CD14-positive monocyte (primary cell): ENCODE data around the gene STXBP5. TPM values are rescaled to one million over a fixed set of nuclear protein-coding genes. Genes with fewer than 3 reads are reported as not detected.

ENCODE experiments used
- DNase-seq, 3 donors: peaks; one replicate each; pipeline ENCODE4 v3.0.0-alpha.2; 2011 to 2022
- H2AFZ ChIP-seq: 2 replicates; pipeline ENCODE4 v1.6.0; 2012; ENCODE audit warnings: mild to moderate bottlenecking, low read depth, low read length, inconsistent platforms; ENCODE audit not compliant: insufficient read depth, poor library complexity, severe bottlenecking
- H3K27ac ChIP-seq, 2 donors: 1 replicate in 1 of 2; 2 replicates in 1 of 2; pipeline ENCODE4 v1.5.1; 2012 to 2013; ENCODE audit warnings: low read length in 2 of 2, control low read depth in 1 of 2, inconsistent platforms in 1 of 2, low read depth in 1 of 2, mild to moderate bottlenecking in 1 of 2
- H3K27me3 ChIP-seq, 2 donors: one replicate each; pipeline versions ENCODE4 v1.6.0 to v1.6.1; 2011 to 2013; ENCODE audit warnings: low read length in 2 of 2; ENCODE audit not compliant: control insufficient read depth in 2 of 2, insufficient read depth in 2 of 2
- H3K36me3 ChIP-seq, 2 donors: replicated peaks in 1 of 2; 1 replicate in 1 of 2; 2 replicates in 1 of 2; pipeline versions ENCODE4 v1.5.1 to v1.6.1; 2012 to 2013; ENCODE audit warnings: low read length in 2 of 2, control low read depth in 1 of 2, inconsistent platforms in 1 of 2, mild to moderate bottlenecking in 1 of 2; ENCODE audit not compliant: insufficient read depth in 2 of 2, control insufficient read depth in 1 of 2
- H3K4me1 ChIP-seq, 2 donors: 1 replicate in 1 of 2; 2 replicates in 1 of 2; pipeline versions ENCODE4 v1.5.1 to v1.6.1; 2012 to 2013; ENCODE audit warnings: low read length in 2 of 2, control low read depth in 1 of 2, inconsistent platforms in 1 of 2, mild to moderate bottlenecking in 1 of 2, moderate library complexity in 1 of 2; ENCODE audit not compliant: insufficient read depth in 2 of 2, control insufficient read depth in 1 of 2
- H3K4me2 ChIP-seq: replicated peaks from 2 replicates; pipeline ENCODE3; 2012; ENCODE audit warnings: low read length, moderate library complexity, mild to moderate bottlenecking; ENCODE audit not compliant: poor library complexity, severe bottlenecking; ENCODE audit errors: extremely low read depth
- H3K4me3 ChIP-seq, 3 experiments: fragments of 200-600 bp in 1 of 3; sonication (generic) in 1 of 3; replicated peaks in 1 of 3; 1 replicate in 2 of 3; 2 replicates in 1 of 3; pipeline ENCODE4 v1.5.1; 2011 to 2013; ENCODE audit warnings: low read length in 3 of 3, mild to moderate bottlenecking in 3 of 3, control low read depth in 2 of 3, low read depth in 2 of 3, inconsistent platforms in 1 of 3, moderate library complexity in 1 of 3
- H3K79me2 ChIP-seq: 2 replicates; pipeline ENCODE4 v1.6.0; 2012; ENCODE audit warnings: mild to moderate bottlenecking, control low read depth, inconsistent platforms, low read length, moderate library complexity; ENCODE audit not compliant: insufficient read depth
- H3K9ac ChIP-seq: 2 replicates; pipeline ENCODE4 v1.6.0; 2017; ENCODE audit warnings: low read length, mild to moderate bottlenecking; ENCODE audit not compliant: insufficient read depth, poor library complexity, severe bottlenecking
- H3K9me3 ChIP-seq, 2 donors: replicated peaks in 1 of 2; 1 replicate in 1 of 2; 2 replicates in 1 of 2; pipeline versions ENCODE4 v1.5.1 to v1.6.1; 2012 to 2013; ENCODE audit warnings: low read length in 2 of 2, control low read depth in 1 of 2; ENCODE audit not compliant: control insufficient read depth in 1 of 2, insufficient read depth in 1 of 2
- H4K20me1 ChIP-seq: 2 replicates; pipeline ENCODE4 v1.6.0; 2012; ENCODE audit warnings: mild to moderate bottlenecking, low read length, control low read depth, moderate library complexity; ENCODE audit not compliant: insufficient read depth
- H3K27ac Mint-ChIP-seq, 7 donors: one replicate each; pipeline ENCODE4 v1.8.0; 2020; ENCODE audit warnings: mild to moderate bottlenecking in 7 of 7, mixed read lengths in 7 of 7, moderate library complexity in 6 of 7, inconsistent platforms in 2 of 7
- H3K27me3 Mint-ChIP-seq, 3 donors: one replicate each; pipeline ENCODE4 v1.8.0; 2021 to 2022; ENCODE audit warnings: low read depth in 3 of 3, mild to moderate bottlenecking in 3 of 3, mixed read lengths in 3 of 3, moderate library complexity in 3 of 3, inconsistent platforms in 1 of 3
- H3K36me3 Mint-ChIP-seq, 2 donors: one replicate each; pipeline ENCODE4 v1.8.0; 2020; ENCODE audit warnings: mixed read lengths in 2 of 2, inconsistent platforms in 1 of 2, mild to moderate bottlenecking in 1 of 2
- H3K4me1 Mint-ChIP-seq: one replicate; pipeline ENCODE4 v1.8.0; 2020; ENCODE audit warnings: mild to moderate bottlenecking, mixed read lengths
- H3K4me3 Mint-ChIP-seq, 2 donors: one replicate each; pipeline ENCODE4 v1.8.0; 2020; ENCODE audit warnings: mild to moderate bottlenecking in 2 of 2, mixed read lengths in 2 of 2, moderate library complexity in 1 of 2
- H3K9me3 Mint-ChIP-seq, 7 donors: one replicate each; pipeline ENCODE4 v1.8.0; 2020 to 2022; ENCODE audit warnings: mixed read lengths in 7 of 7, mild to moderate bottlenecking in 6 of 7, moderate library complexity in 6 of 7, inconsistent platforms in 2 of 7
- WGBS: methylation state at CpG from one replicate; pipeline ENCODE4 v1.1.5; 2013; ENCODE audit warnings: missing lambda C conversion rate; ENCODE audit not compliant: insufficient coverage; 5-methylcytosine and 5-hydroxymethylcytosine counted together
- intact Hi-C, 2 donors: fragments of 100-400 bp; cut with micrococcal nuclease; formaldehyde crosslinking; loops; one replicate each; pipeline versions ENCODE4 v1.15.0 to v1.15.1; 2023
- polyA plus RNA-seq, 3 donors: library from polyadenylated mRNA; depleted of rRNA in 1 of 3; unstranded in 2 of 3; stranded (reverse) in 1 of 3; fragments of 300-500 nt in 2 of 3; fragments of >200 nt in 1 of 3; fragmentation: Illumina TruSeq in 2 of 3; gene quantifications; 1 replicate in 2 of 3; 2 replicates in 1 of 3; pipeline ENCODE4 v1.2.3, GENCODE V29; 2012 to 2021
- TF ChIP-seq, protein P1 (sequence below): fragments of 200-600 bp; IDR thresholded peaks from one replicate; pipeline ENCODE4 v1.8.0; 2022; ENCODE audit warnings: antibody characterized with exemption, mild to moderate bottlenecking

The STXBP5 gene
- polyA plus RNA-seq, 3 donors, result 1.5 to 8.8 (median 2.0) TPM

- Mint-ChIP-seq H3K27me3 (no peaks in the 10 kb centered on the region), H3K4me1 (peaks cover 2% of the 10 kb centered on the region), H3K36me3 (peaks cover 29 to 57% of the 10 kb centered on the region in 2 donors), H3K9me3 (peaks cover 22 to 37% (median 33%) of the 10 kb centered on the region in 7 donors), H3K27ac (no peak overlapping the region), H3K4me3 (no peak overlapping the region)
- H3K36me3 ChIP-seq, result peaks cover 10 to 50% of the 10 kb centered on the region in 2 donors
- TF ChIP-seq, protein P1, sequence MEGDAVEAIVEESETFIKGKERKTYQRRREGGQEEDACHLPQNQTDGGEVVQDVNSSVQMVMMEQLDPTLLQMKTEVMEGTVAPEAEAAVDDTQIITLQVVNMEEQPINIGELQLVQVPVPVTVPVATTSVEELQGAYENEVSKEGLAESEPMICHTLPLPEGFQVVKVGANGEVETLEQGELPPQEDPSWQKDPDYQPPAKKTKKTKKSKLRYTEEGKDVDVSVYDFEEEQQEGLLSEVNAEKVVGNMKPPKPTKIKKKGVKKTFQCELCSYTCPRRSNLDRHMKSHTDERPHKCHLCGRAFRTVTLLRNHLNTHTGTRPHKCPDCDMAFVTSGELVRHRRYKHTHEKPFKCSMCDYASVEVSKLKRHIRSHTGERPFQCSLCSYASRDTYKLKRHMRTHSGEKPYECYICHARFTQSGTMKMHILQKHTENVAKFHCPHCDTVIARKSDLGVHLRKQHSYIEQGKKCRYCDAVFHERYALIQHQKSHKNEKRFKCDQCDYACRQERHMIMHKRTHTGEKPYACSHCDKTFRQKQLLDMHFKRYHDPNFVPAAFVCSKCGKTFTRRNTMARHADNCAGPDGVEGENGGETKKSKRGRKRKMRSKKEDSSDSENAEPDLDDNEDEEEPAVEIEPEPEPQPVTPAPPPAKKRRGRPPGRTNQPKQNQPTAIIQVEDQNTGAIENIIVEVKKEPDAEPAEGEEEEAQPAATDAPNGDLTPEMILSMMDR, result no peak
- no peak overlapping the region for H3K4me2 ChIP-seq
- H4K20me1 ChIP-seq, result no peaks in the 10 kb centered on the region
- no CpG with 5 or more reads among the region's 2 CpGs for WGBS
- no peak for DNase-seq
- no peak overlapping the region for H2AFZ ChIP-seq
- H3K9ac ChIP-seq, result no peak overlapping the region
- no peaks in the 10 kb centered on the region for H3K79me2 ChIP-seq
- no peaks in the 10 kb centered on the region for H3K4me1 ChIP-seq
- H3K27me3 ChIP-seq, result no peaks in the 10 kb centered on the region
- H3K9me3 ChIP-seq, result peaks cover 12 to 41% of the 10 kb centered on the region in 2 donors
- no peak overlapping the region for H3K27ac ChIP-seq
- no peak overlapping the region for H3K4me3 ChIP-seq
- intact Hi-C loops, result no loop called here
Observed at GRCh38 chr6:147297124-147297523, 92.9 kb downstream of the STXBP5 start.

- H3K27ac Mint-ChIP-seq, result peak overlapping the region in 2 of 7 donors; percentile 27 to 30
- intact Hi-C loops, result no loop called here
Observed at GRCh38 chr6:147297663-147298316, 93.6 kb downstream of the STXBP5 start.

More at GRCh38 chr6:147297663-147298316, 93.6 kb downstream of the STXBP5 start:
- H3K9ac ChIP-seq, result no peak overlapping the region
- H3K36me3 Mint-ChIP-seq, result peaks cover 34 to 61% of the 10 kb centered on the region in 2 donors
- H3K36me3 ChIP-seq, result peaks cover 10 to 54% of the 10 kb centered on the region in 2 donors
- DNase-seq, result no peak
- H3K27me3 ChIP-seq, result no peaks in the 10 kb centered on the region
- no peak overlapping the region for H2AFZ ChIP-seq
- H3K9me3 Mint-ChIP-seq, result peaks cover 22 to 40% (median 35%) of the 10 kb centered on the region in 7 donors
- no peak overlapping the region for H3K4me3 ChIP-seq
- no peaks in the 10 kb centered on the region for H3K27me3 Mint-ChIP-seq
- TF ChIP-seq, protein P1, result no peak
- H3K4me3 Mint-ChIP-seq, result no peak overlapping the region
- no CpG with 5 or more reads among the region's 3 CpGs for WGBS
- no peaks in the 10 kb centered on the region for H3K79me2 ChIP-seq
- no peaks in the 10 kb centered on the region for H4K20me1 ChIP-seq
- no peaks in the 10 kb centered on the region for H3K4me1 ChIP-seq
- H3K4me1 Mint-ChIP-seq, result peaks cover 2% of the 10 kb centered on the region
- H3K4me2 ChIP-seq, result no peak overlapping the region
- H3K9me3 ChIP-seq, result peaks cover 12 to 41% of the 10 kb centered on the region in 2 donors
- H3K27ac ChIP-seq, result no peak overlapping the region
